ENCODE results near the gene TECPR2.

- TF ChIP-seq POLR2A (IDR thresholded peaks at IDR 0.05) (no peak), CTCF (IDR thresholded peaks at IDR 0.05) (no peak)
Measured at GRCh38 chr14:102320671-102321455, 41.9 kb upstream of the TECPR2 start.

Data from body of pancreas (tissue), 4 donors.